NB4 (cell line): ENCODE measurements around the gene GNG7.

Experiments
- MYC ChIP-seq: IDR thresholded peaks from 2 replicates; pipeline ENCODE4 v1.6.1; 2011; ENCODE audit warnings: low read depth, low read length
- POLR2A ChIP-seq: IDR thresholded peaks from 2 replicates; pipeline ENCODE4 v1.6.1; 2011; ENCODE audit warnings: mild to moderate bottlenecking; ENCODE audit not compliant: insufficient read length; ENCODE audit errors: extremely low read depth
- TF ChIP-seq, protein P1 (sequence below): IDR thresholded peaks from one replicate; pipeline ENCODE4 v1.5.1; 2012; ENCODE audit warnings: low read depth, low read length

DNA sequence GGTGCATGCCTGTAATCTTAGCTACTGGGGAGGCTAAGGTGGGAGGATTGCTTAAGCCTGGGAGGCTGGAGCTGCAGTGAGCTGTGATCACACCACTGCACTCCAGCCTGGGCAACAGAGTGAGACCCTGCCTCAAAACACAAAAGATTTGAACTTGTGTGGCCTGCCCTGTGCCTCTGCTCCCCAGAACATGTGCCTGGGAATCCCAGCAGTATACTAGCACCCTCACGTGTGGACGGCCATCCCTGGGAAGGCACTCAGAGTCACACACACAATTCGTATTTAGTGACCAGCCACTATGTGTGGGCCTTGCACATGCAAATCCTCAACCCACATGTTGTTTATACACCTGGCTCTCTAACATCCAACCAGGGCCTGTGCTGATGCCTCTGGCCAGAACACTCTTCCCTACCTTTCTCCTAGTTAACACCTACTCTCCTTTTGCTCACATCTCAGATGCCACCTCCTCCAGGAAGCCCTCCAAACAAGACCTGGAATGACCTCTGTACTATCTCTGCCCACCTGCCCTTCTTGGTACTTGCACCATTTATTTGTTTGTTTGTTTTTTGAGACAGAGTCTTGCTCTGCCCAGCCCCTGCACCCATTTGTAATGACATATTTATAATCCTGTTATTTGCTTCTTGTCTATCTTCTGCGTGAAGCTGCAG, 218.9 kb downstream of the GNG7 start:
- TF ChIP-seq POLR2A (no peak), MYC (no peak)
- TF ChIP-seq, protein P1, sequence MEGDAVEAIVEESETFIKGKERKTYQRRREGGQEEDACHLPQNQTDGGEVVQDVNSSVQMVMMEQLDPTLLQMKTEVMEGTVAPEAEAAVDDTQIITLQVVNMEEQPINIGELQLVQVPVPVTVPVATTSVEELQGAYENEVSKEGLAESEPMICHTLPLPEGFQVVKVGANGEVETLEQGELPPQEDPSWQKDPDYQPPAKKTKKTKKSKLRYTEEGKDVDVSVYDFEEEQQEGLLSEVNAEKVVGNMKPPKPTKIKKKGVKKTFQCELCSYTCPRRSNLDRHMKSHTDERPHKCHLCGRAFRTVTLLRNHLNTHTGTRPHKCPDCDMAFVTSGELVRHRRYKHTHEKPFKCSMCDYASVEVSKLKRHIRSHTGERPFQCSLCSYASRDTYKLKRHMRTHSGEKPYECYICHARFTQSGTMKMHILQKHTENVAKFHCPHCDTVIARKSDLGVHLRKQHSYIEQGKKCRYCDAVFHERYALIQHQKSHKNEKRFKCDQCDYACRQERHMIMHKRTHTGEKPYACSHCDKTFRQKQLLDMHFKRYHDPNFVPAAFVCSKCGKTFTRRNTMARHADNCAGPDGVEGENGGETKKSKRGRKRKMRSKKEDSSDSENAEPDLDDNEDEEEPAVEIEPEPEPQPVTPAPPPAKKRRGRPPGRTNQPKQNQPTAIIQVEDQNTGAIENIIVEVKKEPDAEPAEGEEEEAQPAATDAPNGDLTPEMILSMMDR = no peak
